ENCODE measurements around the gene CELF6.

The CELF6 gene

DNA sequence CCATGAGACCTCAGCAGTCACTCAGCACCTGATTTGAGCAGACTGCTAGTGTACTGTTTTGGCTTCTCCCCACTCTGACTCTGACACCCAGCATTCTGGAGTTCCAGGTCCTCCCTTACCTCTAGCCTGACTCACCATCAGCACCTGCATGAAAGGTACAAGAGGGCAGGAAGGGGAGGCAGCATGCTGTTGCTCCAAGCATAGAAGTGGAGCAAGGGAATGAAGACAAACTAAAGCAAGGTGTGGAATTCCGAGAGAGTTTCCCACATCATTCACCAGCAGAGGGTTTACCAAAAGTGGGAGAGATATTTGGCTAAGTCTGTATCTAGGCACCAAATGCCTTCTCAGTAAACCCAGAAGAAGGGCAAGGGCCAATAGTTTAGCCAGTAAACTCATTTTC, 34.5 kb upstream of the CELF6 start:
- H3F3A ChIP-seq (ENCODE audit: insufficient read depth, low read length), result no peaks in the 10 kb centered on the region
- no peak overlapping the region for H3K27ac ChIP-seq (ENCODE audit: low read length)
- no peaks in the 10 kb centered on the region for H3K9me2 ChIP-seq (replicated peaks; ENCODE audit: insufficient read depth, low read length)
- H3K79me2 ChIP-seq (ENCODE audit: low read length), result peaks cover 21% of the 10 kb centered on the region
- no peaks in the 10 kb centered on the region; the same call in 1 of the 2 replicates for H3K36me3 ChIP-seq (replicated peaks; ENCODE audit: insufficient read depth, low read length)
- no peaks in the 10 kb centered on the region for H3K4me1 ChIP-seq (ENCODE audit: low read length)
- no peaks in the 10 kb centered on the region for H3K27me3 ChIP-seq (replicated peaks; ENCODE audit: insufficient read depth, low read length)
- no peak overlapping the region for H3K4me2 ChIP-seq (ENCODE audit: low read depth, low read length)
- no peaks in the 10 kb centered on the region for H3K9me3 ChIP-seq (replicated peaks; ENCODE audit: insufficient read depth, low read length)
- no peak overlapping the region for H3K9ac ChIP-seq (ENCODE audit: low read length)
- no peak for TF ChIP-seq EZH2 (optimal IDR thresholded peaks at IDR 0.05; ENCODE audit: low read depth, low read length)
- TF ChIP-seq, protein P1, sequence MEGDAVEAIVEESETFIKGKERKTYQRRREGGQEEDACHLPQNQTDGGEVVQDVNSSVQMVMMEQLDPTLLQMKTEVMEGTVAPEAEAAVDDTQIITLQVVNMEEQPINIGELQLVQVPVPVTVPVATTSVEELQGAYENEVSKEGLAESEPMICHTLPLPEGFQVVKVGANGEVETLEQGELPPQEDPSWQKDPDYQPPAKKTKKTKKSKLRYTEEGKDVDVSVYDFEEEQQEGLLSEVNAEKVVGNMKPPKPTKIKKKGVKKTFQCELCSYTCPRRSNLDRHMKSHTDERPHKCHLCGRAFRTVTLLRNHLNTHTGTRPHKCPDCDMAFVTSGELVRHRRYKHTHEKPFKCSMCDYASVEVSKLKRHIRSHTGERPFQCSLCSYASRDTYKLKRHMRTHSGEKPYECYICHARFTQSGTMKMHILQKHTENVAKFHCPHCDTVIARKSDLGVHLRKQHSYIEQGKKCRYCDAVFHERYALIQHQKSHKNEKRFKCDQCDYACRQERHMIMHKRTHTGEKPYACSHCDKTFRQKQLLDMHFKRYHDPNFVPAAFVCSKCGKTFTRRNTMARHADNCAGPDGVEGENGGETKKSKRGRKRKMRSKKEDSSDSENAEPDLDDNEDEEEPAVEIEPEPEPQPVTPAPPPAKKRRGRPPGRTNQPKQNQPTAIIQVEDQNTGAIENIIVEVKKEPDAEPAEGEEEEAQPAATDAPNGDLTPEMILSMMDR (IDR thresholded peaks at IDR 0.05; ENCODE audit: low read length), result no peak
- TF ChIP-seq EZH2phosphoT487 (IDR thresholded peaks at IDR 0.05; ENCODE audit: low read length), result no peak
- H2AFZ ChIP-seq (ENCODE audit: low read length), result no peak overlapping the region
- H4K20me1 ChIP-seq (ENCODE audit: insufficient read depth, low read length), result no peaks in the 10 kb centered on the region
- H3K4me3 ChIP-seq (ENCODE audit: low read length), result no peak overlapping the region
- DNase-seq, result no peak

DNA sequence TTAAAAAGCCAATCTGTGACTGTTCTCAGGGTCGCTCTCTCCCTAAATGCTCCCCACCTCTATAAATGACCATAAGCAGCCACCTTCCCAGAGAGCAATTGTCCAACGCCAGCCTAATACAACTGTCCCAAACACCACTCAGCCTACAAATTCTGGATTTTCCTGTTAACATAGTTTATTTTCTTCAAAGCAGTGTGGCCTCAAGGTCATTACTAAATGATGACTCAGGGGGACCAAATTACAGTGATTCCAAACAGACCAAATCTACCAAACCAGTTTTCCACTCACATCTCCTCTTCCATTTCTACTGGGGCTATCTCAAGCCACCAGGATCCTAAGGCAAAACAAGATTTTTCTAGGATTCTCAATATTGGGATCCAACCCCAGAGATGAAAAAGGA, 33.3 kb upstream of the CELF6 start:
- Histone ChIP-seq H4K20me1 (ENCODE audit: insufficient read depth, low read length) (no peaks in the 10 kb centered on the region), H3K9me3 (replicated peaks; ENCODE audit: insufficient read depth, low read length) (no peaks in the 10 kb centered on the region), H3K4me2 (ENCODE audit: low read depth, low read length) (no peak overlapping the region), H3K27ac (ENCODE audit: low read length) (no peak overlapping the region), H3K9ac (ENCODE audit: low read length) (no peak overlapping the region), H3K79me2 (ENCODE audit: low read length) (peaks cover 10% of the 10 kb centered on the region), H3F3A (ENCODE audit: insufficient read depth, low read length) (no peaks in the 10 kb centered on the region), H3K9me2 (replicated peaks; ENCODE audit: insufficient read depth, low read length) (no peaks in the 10 kb centered on the region), H3K4me1 (ENCODE audit: low read length) (no peaks in the 10 kb centered on the region), H3K4me3 (ENCODE audit: low read length) (no peak overlapping the region), H3K36me3 (replicated peaks; ENCODE audit: insufficient read depth, low read length) (no peaks in the 10 kb centered on the region; the same call in 1 of the 2 replicates), H3K27me3 (replicated peaks; ENCODE audit: insufficient read depth, low read length) (no peaks in the 10 kb centered on the region), H2AFZ (ENCODE audit: low read length) (no peak overlapping the region)
- no peak for DNase-seq
- no peak for TF ChIP-seq EZH2 (optimal IDR thresholded peaks at IDR 0.05; ENCODE audit: low read depth, low read length)
- TF ChIP-seq, protein P1 (IDR thresholded peaks at IDR 0.05; ENCODE audit: low read length), result no peak
- no peak for TF ChIP-seq EZH2phosphoT487 (IDR thresholded peaks at IDR 0.05; ENCODE audit: low read length)

DNA sequence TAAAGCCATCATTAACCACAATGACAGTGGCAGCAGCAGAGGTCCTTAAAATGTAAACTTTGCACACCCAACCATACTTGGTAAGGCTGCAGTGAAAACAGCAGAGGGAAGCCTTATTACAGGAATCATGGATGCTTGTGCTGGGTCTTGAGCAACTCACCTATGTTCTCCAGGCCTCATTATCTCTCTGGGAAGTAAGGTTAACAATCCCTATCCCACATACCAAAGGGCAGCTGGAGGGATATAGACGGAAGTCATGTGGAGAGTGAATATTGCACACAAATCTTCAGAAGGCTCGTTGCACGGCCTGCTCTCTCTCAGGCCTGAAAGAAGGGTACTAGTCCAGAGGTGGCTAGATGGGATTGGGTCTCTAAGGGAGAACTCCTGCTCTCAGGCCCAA, 25.8 kb upstream of the CELF6 start:
- Histone ChIP-seq H3K27ac (ENCODE audit: low read length) (no peak overlapping the region), H3K27me3 (replicated peaks; ENCODE audit: insufficient read depth, low read length) (no peaks in the 10 kb centered on the region), H3K79me2 (ENCODE audit: low read length) (no peaks in the 10 kb centered on the region), H3K4me3 (ENCODE audit: low read length) (no peak overlapping the region), H3K9me2 (replicated peaks; ENCODE audit: insufficient read depth, low read length) (no peaks in the 10 kb centered on the region), H3K9me3 (replicated peaks; ENCODE audit: insufficient read depth, low read length) (no peaks in the 10 kb centered on the region), H3K36me3 (replicated peaks; ENCODE audit: insufficient read depth, low read length) (no peaks in the 10 kb centered on the region; the same call in 1 of the 2 replicates), H3K4me2 (ENCODE audit: low read depth, low read length) (no peak overlapping the region), H3K9ac (ENCODE audit: low read length) (no peak overlapping the region), H3F3A (ENCODE audit: insufficient read depth, low read length) (no peaks in the 10 kb centered on the region), H4K20me1 (ENCODE audit: insufficient read depth, low read length) (no peaks in the 10 kb centered on the region), H3K4me1 (ENCODE audit: low read length) (no peaks in the 10 kb centered on the region), H2AFZ (ENCODE audit: low read length) (no peak overlapping the region)
- TF ChIP-seq EZH2phosphoT487 (IDR thresholded peaks at IDR 0.05; ENCODE audit: low read length), result no peak
- no peak for TF ChIP-seq EZH2 (optimal IDR thresholded peaks at IDR 0.05; ENCODE audit: low read depth, low read length)
- TF ChIP-seq, protein P1 (IDR thresholded peaks at IDR 0.05; ENCODE audit: low read length), result no peak
- no peak for DNase-seq

Data from MM.1S (cell line).